ENCODE results near the gene FAM20A.

- TF ChIP-seq CTCF (IDR thresholded peaks at IDR 0.05; ENCODE audit: low read depth, low read length, missing input control) (no peak), RAD21 (IDR thresholded peaks at IDR 0.05) (no peak), MAX (IDR thresholded peaks at IDR 0.05) (no peak), REST (IDR thresholded peaks at IDR 0.05) (no peak), NR2F2 (IDR thresholded peaks at IDR 0.05) (no peak), SP1 (IDR thresholded peaks at IDR 0.05) (no peak), ZBTB33 (IDR thresholded peaks at IDR 0.05) (no peak), YY1 (IDR thresholded peaks at IDR 0.05) (no peak), TAF1 (conservative IDR thresholded peaks at IDR 0.05) (no peak), JUND (IDR thresholded peaks at IDR 0.05) (no peak)
Observed at GRCh38 chr17:68622423-68622822, 21.3 kb upstream of the FAM20A start.
